GM21825 (cell line): ENCODE results near the gene CPEB4.

Source experiments
- ATAC-seq: cut with Tn5 transposase; IDR thresholded peaks from one replicate; pipeline ENCODE4 v1.9.1; 2021; ENCODE audit warnings: mild to moderate bottlenecking, moderate library complexity; ENCODE audit not compliant: unreplicated experiment

The CPEB4 gene

DNA sequence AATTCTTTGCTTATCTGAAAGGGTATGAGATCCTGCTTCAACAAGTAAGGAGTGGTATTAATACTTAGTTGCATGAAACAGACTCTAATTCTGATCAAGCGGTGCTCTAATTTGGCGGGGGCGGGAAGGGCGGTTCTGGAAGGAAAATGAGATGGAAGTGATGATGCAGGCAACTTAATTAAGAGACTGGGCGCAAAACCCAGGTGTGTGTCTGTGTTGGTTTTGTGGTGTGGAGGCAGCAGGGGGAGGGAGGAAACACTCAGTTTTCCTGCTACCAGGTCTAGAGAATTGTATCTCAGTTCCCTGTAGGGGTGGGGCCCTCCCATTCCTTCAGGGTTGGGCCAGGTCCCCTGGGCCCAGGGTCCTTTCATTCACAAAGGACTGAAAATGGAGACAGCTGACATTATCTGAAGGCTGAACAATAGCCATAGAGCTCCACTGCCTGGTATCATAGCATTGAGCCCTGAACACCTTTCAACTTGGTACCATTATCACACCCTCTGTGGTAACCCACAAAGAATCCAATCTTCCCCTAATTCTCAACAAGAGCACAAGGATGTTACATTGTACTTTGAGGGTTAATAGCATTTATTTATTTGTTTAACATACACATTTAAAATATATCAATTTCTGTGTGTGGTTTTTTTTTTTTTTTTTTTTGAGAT, 83.7 kb downstream of the CPEB4 start:
- ATAC-seq: no peak

DNA sequence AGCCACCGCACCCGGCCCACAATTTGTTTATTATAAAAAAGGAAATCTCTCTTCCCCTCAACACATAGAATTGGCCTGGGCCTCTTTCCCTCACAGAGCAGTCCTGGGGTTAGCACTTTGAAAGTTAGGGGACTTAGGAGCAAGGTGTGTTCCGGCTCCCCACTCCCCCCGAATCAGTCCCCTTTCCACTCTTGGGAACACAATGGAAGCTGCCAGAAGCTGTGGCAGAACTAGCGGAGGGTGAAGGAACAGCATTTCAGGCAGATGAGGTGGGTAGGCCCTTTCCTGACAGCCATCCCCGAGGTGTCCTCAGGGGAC, 84.4 kb downstream of the CPEB4 start:
- no peak for ATAC-seq

DNA sequence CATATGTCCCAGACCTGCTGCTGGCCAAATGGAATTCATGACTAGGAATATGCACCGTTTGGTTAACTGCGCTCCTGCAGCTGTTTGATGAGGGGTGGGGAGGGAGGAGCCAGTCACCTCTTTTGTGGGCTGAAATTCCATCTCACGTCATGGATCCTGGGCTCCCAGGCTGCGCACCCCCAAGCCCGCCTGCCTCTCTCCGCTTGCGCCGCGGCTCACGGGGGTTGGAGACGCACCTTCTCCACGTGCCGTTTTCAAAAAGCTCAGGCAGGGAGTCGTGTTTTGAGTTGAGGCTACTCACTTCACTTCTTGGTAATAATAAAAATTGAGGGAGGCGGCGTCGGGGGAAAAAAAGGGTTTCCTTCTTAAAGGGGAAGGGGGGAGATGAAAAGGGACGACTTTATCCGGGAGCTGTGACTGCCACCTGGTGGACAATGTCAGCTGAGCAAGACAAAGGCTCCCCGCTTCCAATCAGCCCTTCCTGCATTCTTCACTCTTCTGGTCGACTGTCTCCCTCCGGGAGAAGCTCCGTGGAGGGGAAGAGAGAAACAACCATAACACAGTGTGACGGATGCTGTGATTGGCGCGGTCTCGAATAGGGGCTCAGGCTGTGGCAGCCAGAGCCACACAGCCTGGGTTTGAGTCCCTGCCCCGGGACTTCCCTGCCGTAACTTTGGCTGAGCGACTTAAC, 84.9 kb downstream of the CPEB4 start:
- ATAC-seq: peak; percentile 62

DNA sequence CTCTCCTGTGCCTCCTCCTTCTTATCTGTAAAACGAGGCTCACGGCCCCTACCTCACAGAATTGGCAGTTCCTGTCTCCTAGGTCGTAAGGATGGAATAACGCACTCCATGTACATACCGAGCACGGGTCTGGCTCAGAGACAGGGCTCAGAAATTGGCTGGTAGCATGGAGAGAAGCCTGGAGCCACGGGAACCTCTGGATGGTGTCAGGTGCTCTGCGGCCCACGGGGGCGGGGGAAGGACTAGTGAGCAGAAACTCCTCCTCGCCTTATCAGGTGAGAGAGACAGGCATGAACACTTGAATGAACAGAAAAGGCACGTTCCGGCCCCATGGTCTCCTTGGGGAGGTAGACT, 85.4 kb downstream of the CPEB4 start:
- peak; percentile 27 for ATAC-seq

DNA sequence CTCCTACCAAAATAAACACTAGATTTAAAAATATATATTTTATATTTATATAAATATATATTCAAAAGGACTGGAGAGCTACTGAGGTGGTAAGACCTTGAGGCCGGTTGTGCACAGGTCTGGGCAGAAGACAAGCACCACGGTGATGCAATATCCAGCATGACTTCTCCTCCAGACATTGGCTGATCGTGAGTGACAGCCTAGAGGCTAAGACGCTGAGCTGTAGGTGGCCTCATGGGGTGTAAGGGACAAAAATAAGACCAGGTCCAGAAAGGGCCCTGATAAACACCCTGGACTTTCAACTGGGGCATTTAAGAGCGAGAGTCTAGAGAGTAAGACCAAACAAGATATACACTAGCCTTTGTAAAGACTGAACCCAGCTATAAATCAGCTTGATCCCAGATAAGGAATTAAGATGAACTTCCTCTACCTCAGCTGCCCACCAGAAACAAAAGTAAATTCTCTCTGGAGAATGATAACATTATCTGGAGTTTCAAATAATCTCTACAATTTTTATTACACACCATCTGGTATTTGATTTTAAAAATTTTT, 86.6 kb downstream of the CPEB4 start:
- no peak for ATAC-seq

DNA sequence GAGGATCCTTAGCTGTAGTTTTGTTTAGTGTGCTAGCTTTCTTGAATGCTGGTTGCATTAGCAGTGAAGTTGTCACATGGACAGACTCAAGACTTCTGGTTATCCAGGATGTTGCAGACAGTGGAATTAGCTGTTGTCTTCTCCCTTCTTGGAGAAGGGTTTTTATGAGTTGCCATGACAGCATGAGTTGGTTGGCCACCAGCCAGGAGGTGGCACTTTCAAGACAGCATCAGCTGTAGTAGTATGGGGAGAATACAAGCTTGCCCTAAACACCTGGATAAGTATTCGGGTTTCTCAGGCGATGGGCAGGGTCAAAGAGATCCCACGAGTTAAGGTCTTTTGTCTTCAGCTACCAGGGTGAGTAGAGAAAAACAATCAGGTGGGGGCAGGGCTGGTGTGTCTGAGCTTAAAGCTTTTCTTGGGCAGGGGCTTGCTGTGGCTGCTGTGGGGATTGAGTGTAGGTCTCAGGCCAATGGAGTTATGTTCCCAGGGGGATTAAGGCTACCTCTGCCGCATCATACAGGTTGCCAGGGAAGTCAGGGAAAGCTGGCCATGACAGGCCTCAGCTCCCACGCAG, 93.1 kb downstream of the CPEB4 start:
- no peak for ATAC-seq

DNA sequence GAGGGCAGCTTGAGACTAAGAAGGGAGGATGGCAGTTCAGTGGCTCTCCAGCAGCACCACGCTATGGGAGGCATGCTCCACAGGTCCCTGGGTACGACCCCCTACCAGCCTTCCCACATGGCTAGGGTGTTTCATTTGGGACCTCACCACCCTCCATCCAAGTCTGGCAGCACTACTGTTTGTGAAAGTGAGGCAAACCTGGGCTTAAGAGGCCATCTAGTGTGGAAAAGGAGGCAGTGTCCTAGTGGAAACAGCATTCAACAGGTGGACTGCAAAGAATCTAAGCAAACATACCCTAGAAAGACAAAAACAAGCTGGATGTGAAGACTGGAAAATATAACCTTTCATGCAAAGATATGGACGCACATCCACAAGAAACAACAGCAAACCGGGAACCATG, 96.1 kb downstream of the CPEB4 start:
- no peak for ATAC-seq

DNA sequence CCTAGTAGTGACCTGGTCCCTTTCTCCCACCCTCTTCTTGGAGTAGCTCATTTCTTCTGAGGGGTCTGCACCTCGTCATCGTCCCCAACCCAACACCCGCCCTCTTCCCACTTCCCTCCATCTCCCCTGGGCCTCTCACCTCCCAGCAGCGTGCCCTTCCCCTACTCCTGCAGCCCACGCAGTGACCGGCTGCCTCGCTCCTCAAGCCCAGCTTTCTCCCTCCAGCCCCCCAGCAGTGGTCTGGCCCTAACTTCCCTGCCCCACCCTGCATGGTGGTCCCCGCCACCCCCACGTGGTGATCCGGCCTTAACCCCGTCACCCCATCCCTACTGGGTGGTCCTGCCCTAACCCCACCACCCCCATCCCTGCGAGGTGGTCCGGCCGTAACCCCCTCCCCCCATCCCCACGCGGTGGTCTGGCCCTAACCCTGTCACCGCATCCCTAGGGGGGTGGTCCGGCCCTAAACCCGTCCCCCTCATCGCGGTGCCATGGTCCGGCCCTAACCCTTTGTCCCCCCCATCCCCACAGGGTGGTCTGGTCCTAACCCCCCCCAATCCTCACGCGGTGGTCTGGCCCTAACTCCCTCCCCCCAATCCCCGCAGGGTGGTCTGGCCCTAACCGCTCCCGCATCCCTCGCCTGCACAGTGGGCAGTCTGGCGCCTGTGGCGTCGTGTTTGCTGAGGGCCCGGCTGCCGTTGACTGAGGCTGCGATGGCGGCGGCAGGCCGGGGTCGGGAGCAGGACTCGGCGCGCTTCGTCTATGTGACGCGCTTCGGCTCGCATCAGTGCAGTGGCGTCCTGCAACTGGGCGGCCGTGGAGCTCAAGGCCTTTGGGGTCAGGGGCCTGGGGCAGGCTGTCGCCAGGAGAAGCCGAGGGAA, 100.6 kb downstream of the CPEB4 start, which contains the start of gene C5orf47:
C5orf47 (plus strand) TSS at position 617 of the 878 bp plus-strand sequence; CDS start at position 711, 94 bp downstream.
- no peak for ATAC-seq

DNA sequence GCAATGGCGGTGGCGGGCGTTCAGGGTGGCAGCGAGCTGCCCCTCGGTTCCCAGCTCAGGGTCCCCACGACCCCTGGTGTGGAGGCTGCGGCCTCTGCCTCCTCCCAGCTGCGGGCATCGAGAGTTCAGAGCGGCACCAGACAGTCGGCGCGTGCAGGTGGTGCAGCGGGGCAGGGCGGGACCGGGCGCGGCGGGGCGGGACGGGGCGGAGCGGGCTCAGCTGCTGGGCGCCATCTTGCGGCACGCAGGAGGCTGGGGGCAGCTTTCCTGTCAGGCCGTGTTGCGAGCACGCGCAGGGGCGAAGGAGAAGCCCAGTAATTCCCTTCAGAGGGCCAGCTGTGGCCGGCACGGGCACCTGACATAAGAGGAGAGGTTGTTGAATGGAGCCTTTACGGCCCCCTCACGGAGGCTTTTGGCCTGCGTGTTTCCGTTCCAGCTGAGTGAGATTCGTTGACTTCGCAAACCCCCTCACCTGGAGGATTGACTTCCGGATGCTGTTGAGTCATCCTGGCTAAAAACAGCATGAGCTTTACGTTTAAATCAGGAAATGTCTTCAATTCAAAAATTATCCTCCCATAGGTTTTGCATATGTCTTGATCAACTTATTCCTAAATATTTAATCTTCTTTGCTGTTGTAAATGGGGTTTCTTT, 101.4 kb downstream of the CPEB4 start:
- no peak for ATAC-seq

DNA sequence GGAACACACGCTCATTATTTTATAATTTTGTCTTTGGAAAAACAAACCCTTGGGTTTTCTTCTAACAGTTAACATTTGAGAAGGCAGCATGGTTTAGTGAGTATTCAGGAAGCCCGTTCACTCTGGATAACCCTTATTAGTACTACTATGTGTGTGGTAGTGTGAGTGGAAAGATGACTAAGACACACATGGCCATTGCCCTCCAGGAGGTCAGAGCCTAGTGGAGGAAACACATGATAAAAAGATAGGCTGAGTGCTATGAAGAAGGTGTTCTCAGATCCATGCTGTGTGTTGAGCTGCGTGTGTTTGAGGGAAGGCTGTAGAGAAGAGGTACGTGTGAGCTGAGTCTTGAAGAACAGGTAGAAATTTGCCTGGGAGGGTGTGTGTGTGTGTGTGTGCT, 109.2 kb downstream of the CPEB4 start:
- ATAC-seq: no peak

DNA sequence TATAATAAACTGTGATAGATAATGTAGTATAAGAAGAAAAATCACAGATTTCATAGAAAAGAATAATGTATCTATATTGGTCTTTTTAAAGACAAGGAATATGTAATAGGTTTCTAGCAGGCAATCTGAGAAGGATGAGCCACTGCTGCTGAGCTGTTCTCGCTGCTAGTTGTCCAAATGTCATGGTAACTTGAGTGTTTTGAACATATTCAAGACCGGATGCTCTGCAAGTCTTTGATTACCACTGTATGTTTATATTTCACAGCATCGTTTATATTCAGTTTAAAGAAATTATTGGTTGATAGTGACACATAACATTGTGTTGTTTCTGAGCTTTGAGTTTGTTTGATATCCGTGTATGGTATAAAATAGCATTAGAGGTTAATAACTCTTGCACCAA, 110.4 kb downstream of the CPEB4 start:
- no peak for ATAC-seq

DNA sequence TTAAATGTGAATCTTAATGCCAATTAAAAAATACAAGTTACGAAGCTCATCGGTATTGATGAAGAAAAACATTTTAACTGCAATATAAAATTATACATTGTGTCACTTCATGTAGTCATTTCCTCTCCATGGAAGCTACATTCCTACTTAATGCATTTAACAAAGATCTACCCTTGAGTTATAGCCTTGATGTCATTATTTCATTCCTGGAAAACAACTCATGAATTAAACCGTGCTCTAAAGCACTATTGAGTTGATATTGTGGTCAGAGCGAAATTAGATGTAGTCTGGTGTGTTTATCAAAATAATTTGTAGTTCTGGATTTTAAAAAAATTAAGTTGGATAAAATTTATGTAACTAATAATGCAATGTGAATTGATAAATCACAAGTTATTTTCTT, 111.9 kb downstream of the CPEB4 start:
- ATAC-seq: no peak

DNA sequence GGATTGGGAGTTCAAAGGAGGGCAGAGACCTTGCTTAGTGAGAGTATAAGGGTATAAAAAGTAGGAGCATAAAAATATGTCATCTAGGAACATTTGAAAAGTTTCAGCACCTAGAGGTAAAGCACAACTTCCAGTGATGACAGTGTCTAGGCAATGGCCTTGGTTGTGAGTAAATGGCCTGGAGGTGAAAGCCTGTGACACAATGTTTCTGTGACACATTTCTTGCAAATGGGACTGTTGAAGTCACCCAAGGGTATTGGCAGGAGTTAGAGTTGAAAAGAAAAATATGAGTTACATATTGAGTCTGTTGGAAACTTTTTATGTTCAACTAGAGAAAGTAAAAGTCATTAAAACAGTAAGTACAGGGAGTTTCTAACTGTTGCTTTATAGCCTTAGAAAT, 115.6 kb downstream of the CPEB4 start:
- ATAC-seq: no peak

DNA sequence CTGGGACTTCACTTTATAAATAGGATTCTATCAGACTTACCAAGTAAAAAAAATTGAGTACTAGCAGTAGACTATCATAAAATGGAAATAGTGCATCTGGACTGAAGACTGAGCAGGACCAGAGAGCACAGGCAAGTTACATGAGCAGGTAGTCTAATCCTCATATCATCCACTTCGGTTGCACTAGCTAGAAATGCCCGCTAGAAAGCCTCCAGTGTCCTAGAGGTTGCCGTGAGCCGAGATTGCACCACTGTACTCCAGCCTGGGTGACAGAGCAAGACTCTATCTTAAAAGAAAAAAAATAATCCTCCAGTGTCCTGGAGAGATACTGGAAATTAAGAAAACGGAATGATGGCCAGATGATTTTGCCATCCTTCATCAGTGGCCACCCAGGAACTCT, 120.8 kb downstream of the CPEB4 start:
- no peak for ATAC-seq

DNA sequence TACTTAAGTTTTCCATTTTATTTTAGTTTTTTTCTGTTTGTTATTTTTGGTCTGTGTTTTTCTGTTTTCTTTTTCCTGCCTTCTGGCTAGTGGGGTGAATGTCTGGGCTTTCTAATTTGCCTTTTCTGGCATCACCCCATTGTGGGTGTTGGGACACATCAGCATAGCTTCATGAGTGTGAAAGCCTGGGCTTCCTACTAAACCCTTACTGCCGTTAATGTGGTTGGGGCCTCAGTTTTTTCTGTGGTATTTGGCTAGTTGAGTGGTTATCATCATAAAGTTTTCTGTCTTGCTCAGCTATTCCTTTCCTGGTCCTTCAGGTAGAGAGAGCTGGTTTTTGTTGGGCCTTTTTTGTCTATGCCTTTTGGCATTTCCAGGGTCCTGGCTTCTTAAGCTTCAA, 122.2 kb downstream of the CPEB4 start:
- no peak for ATAC-seq

DNA sequence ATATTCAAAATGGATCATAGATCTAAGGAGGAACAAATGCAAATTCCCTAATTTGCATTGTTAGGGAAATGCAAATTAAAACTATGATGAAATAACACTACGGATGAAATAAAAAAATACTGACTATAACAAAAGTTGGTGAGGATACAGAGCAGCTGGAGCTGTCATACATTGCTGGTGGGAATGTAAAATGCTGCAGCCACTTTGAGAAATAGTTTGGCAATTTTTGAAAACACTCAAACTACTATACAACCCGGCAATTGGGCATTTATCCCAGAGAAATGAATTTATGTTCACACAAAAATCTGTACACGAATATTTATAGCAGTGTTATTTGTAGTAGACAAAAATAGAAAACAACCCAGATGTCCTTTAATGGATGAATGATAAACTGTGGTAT, 123.3 kb downstream of the CPEB4 start:
- ATAC-seq: no peak
